Measurements from ENCODE around the gene MGAT4C. TPM values are rescaled to one million over a fixed set of nuclear protein-coding genes. Genes with fewer than 3 reads are reported as not detected.
"Not testable (repeated sequence)": the region's sequence is repeated elsewhere in the genome, so short reads cannot be mapped to it uniquely, and the experiment has no call there.

The MGAT4C gene
- total and polyA plus RNA-seq, 12 donors, result 0.20 to 12.2 (median 3.6) TPM

DNA sequence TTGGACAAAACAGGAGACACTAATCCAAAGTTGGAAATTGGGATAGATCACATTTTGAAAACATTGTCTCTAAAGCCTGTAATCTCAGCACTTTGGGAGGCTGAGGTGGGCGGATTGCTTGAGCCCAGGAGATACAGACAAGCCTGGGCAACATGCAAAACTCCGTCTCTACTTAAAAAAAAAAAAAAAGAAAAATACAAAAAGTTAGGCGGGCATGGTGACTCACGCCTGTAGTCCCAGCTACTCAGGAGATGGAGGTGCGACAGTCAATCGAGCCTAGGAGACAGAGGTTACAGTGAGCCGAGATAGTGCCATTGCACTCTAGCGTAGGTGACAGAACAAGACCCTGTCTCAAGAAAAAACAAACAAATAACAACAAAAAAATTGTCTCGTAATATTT is 152.1 kb downstream of the MGAT4C start:
- no peak for TF ChIP-seq CTCF (IDR thresholded peaks at IDR 0.05)
- no peak for ATAC-seq
- intact Hi-C loops (cut with DNase I), result no loop called here

DNA sequence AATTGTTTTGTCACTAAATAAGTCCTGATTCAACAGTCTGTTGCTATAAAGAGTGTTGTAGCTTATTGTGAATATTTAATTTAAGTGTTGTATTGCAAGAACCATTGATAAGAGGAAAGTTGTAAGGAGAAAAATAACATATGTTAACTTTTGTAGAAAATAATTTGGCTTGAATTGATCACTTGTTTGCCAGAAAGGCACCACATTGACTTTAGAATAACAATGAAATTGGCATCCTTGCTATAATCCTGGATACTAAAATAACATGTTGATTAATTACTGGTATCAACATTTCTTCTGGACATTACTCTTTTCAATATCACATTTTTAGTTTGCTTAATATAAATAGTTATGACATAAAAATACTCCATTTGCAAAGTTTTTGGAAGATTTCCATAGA is 159.0 kb downstream of the MGAT4C start:
- Histone ChIP-seq H3K9me3 (no peaks in the 10 kb centered on the region), H3K27me3 (no peaks in the 10 kb centered on the region), H3K4me1 (no peaks in the 10 kb centered on the region), H3K36me3 (no peaks in the 10 kb centered on the region), H3K27ac (no peak overlapping the region), H3K4me3 (no peak overlapping the region)
- ATAC-seq (no peak), DNase-seq (no peak)
- intact Hi-C loops (cut with DNase I), result no loop called here
- no peak for TF ChIP-seq CTCF (IDR thresholded peaks at IDR 0.05)

More for the DNA sequence above, 152.1 kb downstream of the MGAT4C start:
- Histone ChIP-seq H3K4me3 (no peak overlapping the region), H3K27me3 (no peaks in the 10 kb centered on the region), H3K4me1 (no peaks in the 10 kb centered on the region), H3K36me3 (no peaks in the 10 kb centered on the region), H3K27ac (no peak overlapping the region), H3K9me3 (no peaks in the 10 kb centered on the region)
- WGBS, 2 donors, result 84% methylated on average over 9 of the region's 9 CpGs
- no peak for DNase-seq

GRCh38 chr12:86091681-86092080 is 164.5 kb downstream of the MGAT4C start:
- Histone ChIP-seq H3K4me1 (peaks cover 0 to 5% (median 0%) of the 10 kb centered on the region in 9 donors), H3K27me3 (no peaks in the 10 kb centered on the region), H3K36me3 (no peaks in the 10 kb centered on the region), H3K27ac (no peak overlapping the region), H3K4me3 (no peak overlapping the region), H3K9me3 (no peaks in the 10 kb centered on the region)
- no peak for TF ChIP-seq CTCF (IDR thresholded peaks at IDR 0.05)
- intact Hi-C loops (cut with DNase I), result no loop called here
- DNase-seq, result no peak
- ATAC-seq, result no peak
- 28 to 30% methylated on average over 3 of the region's 3 CpGs for WGBS, 2 donors

DNA sequence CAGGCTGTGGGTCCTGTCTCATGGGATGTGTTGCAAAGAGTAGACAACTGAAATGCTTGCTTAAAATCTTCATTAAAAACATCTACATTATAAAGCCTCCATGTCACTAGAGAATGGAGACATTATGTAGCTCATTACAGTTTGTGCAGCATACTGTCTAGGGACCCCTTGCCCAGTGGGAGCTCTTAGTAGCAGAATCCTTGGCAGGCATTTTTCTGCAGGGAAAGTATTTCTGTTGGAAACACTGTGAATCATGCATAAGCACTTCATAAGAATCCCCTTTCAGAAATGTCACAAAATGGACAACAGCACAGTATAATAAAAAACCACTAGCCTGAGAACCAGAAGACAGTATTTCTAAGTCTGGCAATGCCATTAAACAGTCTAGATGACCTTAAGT is 174.3 kb downstream of the MGAT4C start:
- Histone ChIP-seq H3K9me3 (no peaks in the 10 kb centered on the region), H3K4me1 (peaks cover 0 to 8% (median 0%) of the 10 kb centered on the region in 9 donors), H3K36me3 (no peaks in the 10 kb centered on the region), H3K27me3 (no peaks in the 10 kb centered on the region), H3K4me3 (no peak overlapping the region), H3K27ac (no peak overlapping the region)
- no peak for TF ChIP-seq CTCF (IDR thresholded peaks at IDR 0.05)
- ATAC-seq (no peak), DNase-seq (no peak)
- intact Hi-C loops (cut with DNase I), result no loop called here

- DNase-seq; H3K4me1 ChIP-seq; ATAC-seq; H3K27me3 ChIP-seq; H3K27ac ChIP-seq; H3K36me3 ChIP-seq; H3K4me3 ChIP-seq; intact Hi-C loops (cut with DNase I): not testable (repeated sequence)
- WGBS, 2 donors, result 84 to 87% methylated on average over 4 of the region's 4 CpGs
- peaks cover 0 to 14% (median 0%) of the 10 kb centered on the region in 11 donors for H3K9me3 ChIP-seq
Observed at GRCh38 chr12:86059052-86059451, 197.1 kb downstream of the MGAT4C start.

All from heart right ventricle (tissue), 16 donors.